Measurements from ENCODE around the gene HOXB4. TPM values are rescaled to one million over a fixed set of nuclear protein-coding genes. Genes with fewer than 3 reads are reported as not detected.

Gene HOXB4
- total RNA-seq, 3 donors from 2014 or later = 0.94 to 1.6 (median 1.4) TPM

- peaks cover 72% of the 10 kb centered on the region for H3K27me3 Mint-ChIP-seq (ENCODE audit: low read depth)
- peak; percentile 24 to 47 for ATAC-seq
- no peaks in the 10 kb centered on the region for H3K36me3 Mint-ChIP-seq (ENCODE audit: insufficient read depth)
- H3K4me1 Mint-ChIP-seq (ENCODE audit: low read depth) = peaks cover 36% of the 10 kb centered on the region
- no peak for DNase-seq
- peak within 1 kb of the TSS; percentile 92 for H3K4me3 Mint-ChIP-seq
- H3K9me3 Mint-ChIP-seq = no peaks in the 10 kb centered on the region
These were observed 32.4 kb upstream of the HOXB4 start, which contains the start of gene HOXB7 for GRCh38 chr17:48610282-48611211. Gene HOXB7 (minus strand): TSS chr17:48611017. CDS start chr17:48610918, 99 bp downstream.

GRCh38 chr17:48609759-48610281 lies 31.7 kb upstream of the HOXB4 start:
- ATAC-seq (no peak), DNase-seq (no peak)
- no peaks in the 10 kb centered on the region for H3K36me3 Mint-ChIP-seq (ENCODE audit: insufficient read depth)
- peaks cover 72% of the 10 kb centered on the region for H3K27me3 Mint-ChIP-seq (ENCODE audit: low read depth)
- peak overlapping the region; percentile 92 for H3K4me3 Mint-ChIP-seq
- H3K9me3 Mint-ChIP-seq = no peaks in the 10 kb centered on the region
- peaks cover 30% of the 10 kb centered on the region for H3K4me1 Mint-ChIP-seq (ENCODE audit: low read depth)

GRCh38 chr17:48609033-48609432 lies 30.9 kb upstream of the HOXB4 start:
- Mint-ChIP-seq H3K27me3 (ENCODE audit: low read depth) (peaks cover 74% of the 10 kb centered on the region), H3K9me3 (no peaks in the 10 kb centered on the region), H3K4me1 (ENCODE audit: low read depth) (peaks cover 28% of the 10 kb centered on the region), H3K36me3 (ENCODE audit: insufficient read depth) (no peaks in the 10 kb centered on the region), H3K4me3 (peak overlapping the region; percentile 47)
- DNase-seq = no peak
- ATAC-seq = no peak

GRCh38 chr17:48608494-48608834 lies 30.3 kb upstream of the HOXB4 start:
- Mint-ChIP-seq H3K9me3 (no peaks in the 10 kb centered on the region), H3K4me3 (no peak overlapping the region), H3K4me1 (ENCODE audit: low read depth) (peaks cover 24% of the 10 kb centered on the region), H3K36me3 (ENCODE audit: insufficient read depth) (no peaks in the 10 kb centered on the region), H3K27me3 (ENCODE audit: low read depth) (peaks cover 73% of the 10 kb centered on the region)
- ATAC-seq (no peak), DNase-seq (no peak)

GRCh38 chr17:48606892-48607614 lies 28.9 kb upstream of the HOXB4 start:
- no peak for DNase-seq
- H3K9me3 Mint-ChIP-seq = no peaks in the 10 kb centered on the region
- H3K36me3 Mint-ChIP-seq (ENCODE audit: insufficient read depth) = no peaks in the 10 kb centered on the region
- no peak overlapping the region for H3K4me3 Mint-ChIP-seq
- H3K27me3 Mint-ChIP-seq (ENCODE audit: low read depth) = peaks cover 77% of the 10 kb centered on the region
- no peak for ATAC-seq
- H3K4me1 Mint-ChIP-seq (ENCODE audit: low read depth) = peaks cover 22% of the 10 kb centered on the region

- no peak for DNase-seq
- peaks cover 19% of the 10 kb centered on the region for H3K4me1 Mint-ChIP-seq (ENCODE audit: low read depth)
- no peak overlapping the region for H3K4me3 Mint-ChIP-seq
- ATAC-seq = no peak
- H3K36me3 Mint-ChIP-seq (ENCODE audit: insufficient read depth) = no peaks in the 10 kb centered on the region
- no peaks in the 10 kb centered on the region for H3K9me3 Mint-ChIP-seq
- peaks cover 80% of the 10 kb centered on the region for H3K27me3 Mint-ChIP-seq (ENCODE audit: low read depth)
These were observed 28.1 kb upstream of the HOXB4 start for GRCh38 chr17:48605991-48606891.

- peaks cover 80% of the 10 kb centered on the region for H3K27me3 Mint-ChIP-seq (ENCODE audit: low read depth)
- ATAC-seq (no peak), DNase-seq (no peak)
- no peaks in the 10 kb centered on the region for H3K9me3 Mint-ChIP-seq
- peaks cover 14% of the 10 kb centered on the region for H3K4me1 Mint-ChIP-seq (ENCODE audit: low read depth)
- H3K4me3 Mint-ChIP-seq = no peak overlapping the region
- H3K36me3 Mint-ChIP-seq (ENCODE audit: insufficient read depth) = no peaks in the 10 kb centered on the region
These were observed 27.3 kb upstream of the HOXB4 start for GRCh38 chr17:48605409-48605919.

GRCh38 chr17:48604770-48605329 lies 26.7 kb upstream of the HOXB4 start, which contains the start of gene HOXB6:
Gene HOXB6 (minus strand): TSS chr17:48604986. CDS start chr17:48598150, 6,836 bp downstream.
- DNase-seq (no peak), ATAC-seq (no peak)
- Mint-ChIP-seq H3K9me3 (no peaks in the 10 kb centered on the region), H3K27me3 (ENCODE audit: low read depth) (peaks cover 85% of the 10 kb centered on the region), H3K4me3 (no peak within 1 kb of the TSS), H3K4me1 (ENCODE audit: low read depth) (peaks cover 14% of the 10 kb centered on the region), H3K36me3 (ENCODE audit: insufficient read depth) (no peaks in the 10 kb centered on the region)

- Mint-ChIP-seq H3K36me3 (ENCODE audit: insufficient read depth) (no peaks in the 10 kb centered on the region), H3K9me3 (no peaks in the 10 kb centered on the region), H3K4me1 (ENCODE audit: low read depth) (peaks cover 14% of the 10 kb centered on the region), H3K4me3 (no peak overlapping the region), H3K27me3 (ENCODE audit: low read depth) (peaks cover 88% of the 10 kb centered on the region)
- ATAC-seq (no peak), DNase-seq (no peak)
These were observed 26.0 kb upstream of the HOXB4 start for GRCh38 chr17:48603959-48604769.

- Mint-ChIP-seq H3K36me3 (ENCODE audit: insufficient read depth) (no peaks in the 10 kb centered on the region), H3K27me3 (ENCODE audit: low read depth) (peaks cover 90% of the 10 kb centered on the region), H3K9me3 (no peaks in the 10 kb centered on the region), H3K4me3 (no peak overlapping the region), H3K4me1 (ENCODE audit: low read depth) (peaks cover 33% of the 10 kb centered on the region)
- ATAC-seq = no peak
- DNase-seq = no peak
These were observed 23.6 kb upstream of the HOXB4 start for GRCh38 chr17:48601539-48602425.

- peaks cover 39% of the 10 kb centered on the region for H3K4me1 Mint-ChIP-seq (ENCODE audit: low read depth)
- ATAC-seq = no peak
- peaks cover 91% of the 10 kb centered on the region for H3K27me3 Mint-ChIP-seq (ENCODE audit: low read depth)
- DNase-seq = no peak
- no peak overlapping the region for H3K4me3 Mint-ChIP-seq
- H3K36me3 Mint-ChIP-seq (ENCODE audit: insufficient read depth) = no peaks in the 10 kb centered on the region
- H3K9me3 Mint-ChIP-seq = no peaks in the 10 kb centered on the region
These were observed 23.0 kb upstream of the HOXB4 start for GRCh38 chr17:48601207-48601538.
